NCI-H1417 treated with DMSO at 0.1 percent for 48 hours (cell line): Measurements from ENCODE around the gene THUMPD3.
A peak's percentile ranks its signal among the peaks of the same experiment; 100 is the strongest.

ENCODE experiments used
- DNase-seq: peaks from one replicate; lab custom pipeline; 2025; lab: John Stamatoyannopoulos, UW

THUMPD3 gene

DNA sequence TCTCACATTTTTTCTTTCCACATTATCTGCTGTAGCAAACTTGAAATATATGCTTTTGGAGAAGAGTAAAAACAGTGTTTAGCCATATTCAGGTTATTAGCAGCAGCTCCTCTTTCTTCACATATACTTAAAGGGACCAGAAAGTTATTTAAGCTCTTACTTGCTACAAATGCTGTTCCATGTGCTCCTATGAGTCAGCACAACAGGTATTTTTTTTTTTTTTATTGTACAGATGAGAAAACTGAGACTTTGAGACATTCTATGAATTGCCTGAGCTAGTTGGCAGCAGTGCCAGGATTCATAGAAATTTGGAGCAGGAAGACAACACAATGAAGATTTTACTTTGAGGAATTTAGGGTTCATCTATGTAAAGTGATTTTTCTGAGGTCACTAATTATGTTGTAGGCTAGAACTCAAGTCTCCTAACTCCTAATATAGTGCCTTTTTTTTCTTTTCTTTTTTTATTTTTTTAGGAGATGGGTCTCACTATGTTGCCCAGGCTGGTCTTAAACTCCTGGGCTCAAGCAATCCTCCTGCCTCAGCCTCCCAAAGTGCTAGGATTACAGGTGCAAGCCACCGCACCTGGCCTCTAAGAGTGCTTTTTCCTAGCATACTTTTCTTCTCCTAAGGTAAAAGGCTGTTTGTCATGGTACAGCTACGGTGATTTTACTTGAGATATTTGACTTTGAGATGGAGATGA, 58.1 kb downstream of the THUMPD3 start:
- DNase-seq = no peak

DNA sequence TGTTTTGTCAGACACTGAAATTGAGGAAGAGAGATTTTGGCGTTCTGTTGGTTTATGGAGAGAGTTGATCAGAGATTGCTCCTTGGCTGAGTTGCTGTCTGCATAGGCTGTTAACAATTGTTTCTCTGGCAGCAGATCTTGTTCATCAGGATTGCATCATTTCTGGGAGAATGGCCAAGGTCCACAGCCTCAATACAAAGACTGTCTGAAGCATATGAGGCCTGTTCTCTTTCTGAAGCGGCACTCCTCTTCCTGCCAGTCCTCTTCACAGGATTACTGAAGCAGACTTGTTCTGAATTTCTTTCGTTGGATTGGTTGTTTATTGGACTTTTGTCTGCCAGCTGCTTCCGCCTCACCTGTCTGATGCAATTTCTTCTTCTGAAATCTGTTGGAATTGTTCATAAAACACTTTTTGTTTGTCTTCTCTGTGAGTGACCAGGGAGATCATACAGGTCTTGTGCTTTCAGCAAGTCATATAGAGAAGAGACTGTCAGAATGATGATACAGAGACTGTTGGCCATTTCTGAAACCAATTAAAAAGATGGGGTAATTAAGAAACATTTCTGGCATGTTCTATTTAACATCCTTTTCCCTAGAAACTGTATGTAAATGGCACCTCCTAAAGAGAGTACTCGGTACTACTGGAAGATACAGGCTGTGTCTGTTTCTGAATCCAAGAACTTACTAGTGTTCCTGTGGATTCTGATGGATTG, 60.0 kb downstream of the THUMPD3 start:
- peak; percentile 44 for DNase-seq

DNA sequence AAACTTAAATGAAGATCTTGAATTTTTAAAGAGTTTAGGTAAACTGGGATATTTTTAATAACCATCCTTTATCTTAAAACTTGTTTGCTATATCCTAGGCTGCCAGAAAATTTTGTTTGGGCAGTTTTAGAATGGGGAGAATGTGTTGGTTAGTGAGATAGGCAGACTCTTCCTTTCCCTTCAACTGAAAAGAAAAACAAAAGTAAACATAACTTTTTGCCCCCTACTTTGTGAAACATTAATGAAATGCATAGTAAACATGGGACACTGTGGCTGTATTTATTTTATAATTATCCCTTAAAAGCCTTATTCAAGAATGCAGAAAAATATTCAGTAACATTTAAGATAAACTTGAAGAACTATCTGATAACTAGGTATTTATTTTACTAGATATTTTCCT, 65.6 kb downstream of the THUMPD3 start:
- no peak for DNase-seq

DNA sequence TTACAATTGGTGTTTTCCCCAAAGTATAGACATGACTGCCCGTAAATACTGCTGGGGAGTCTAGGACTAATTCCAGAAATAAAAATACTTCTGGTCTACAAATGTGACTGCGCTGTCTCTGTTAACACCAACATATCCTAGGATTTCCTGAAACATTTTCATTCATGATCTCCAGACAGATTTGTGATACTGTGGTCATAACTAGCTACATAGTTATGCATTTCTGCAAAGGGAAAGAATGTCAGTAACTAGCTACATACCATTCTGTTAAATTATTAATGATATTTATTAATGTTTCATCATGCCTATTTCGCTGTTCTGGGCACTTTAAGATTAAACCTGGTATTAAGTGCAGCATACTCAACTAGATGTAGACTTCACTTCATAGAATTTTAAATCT, 67.9 kb downstream of the THUMPD3 start:
- no peak for DNase-seq

DNA sequence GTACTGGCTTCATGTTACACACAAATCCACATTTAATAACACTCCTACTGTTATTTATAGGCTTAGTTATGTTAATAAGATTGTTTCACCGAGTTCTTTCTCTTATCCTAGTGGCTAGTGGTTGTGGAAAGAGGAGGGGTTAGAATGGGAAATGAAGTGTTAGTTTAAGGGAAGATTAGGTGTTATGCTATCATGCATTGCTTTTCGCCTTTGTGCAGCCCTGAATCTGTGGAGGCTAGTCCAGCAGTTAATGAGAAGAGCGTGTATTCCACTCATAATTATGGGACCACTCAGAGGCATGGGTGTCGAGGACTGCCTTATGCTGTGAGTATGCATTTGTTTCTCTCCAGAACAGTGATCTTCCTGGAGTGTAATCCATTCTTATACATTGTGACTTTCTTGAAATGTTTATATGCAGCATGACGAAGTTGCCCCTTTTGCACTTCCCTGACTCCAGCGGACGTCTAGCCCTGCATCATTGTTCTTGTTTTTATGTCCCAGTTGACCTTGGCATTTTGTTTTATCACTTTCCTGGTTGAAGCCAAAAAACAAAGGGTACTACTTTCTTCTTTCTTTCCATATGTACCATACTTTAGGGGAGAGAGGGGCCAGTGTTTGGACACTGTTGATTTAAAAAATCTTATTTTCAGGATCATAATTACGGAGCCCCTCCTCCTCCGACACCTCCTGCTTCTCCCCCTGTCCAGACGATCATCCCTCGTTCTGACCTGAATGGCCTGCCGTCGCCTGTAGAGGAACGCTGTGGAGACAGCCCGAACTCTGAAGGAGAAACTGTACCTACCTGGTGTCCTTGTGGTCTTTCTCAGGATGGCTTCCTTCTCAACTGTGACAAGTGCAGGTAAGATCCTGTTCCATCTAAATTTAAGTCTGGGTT, 71.0 kb downstream of the THUMPD3 start:
- DNase-seq = no peak

DNA sequence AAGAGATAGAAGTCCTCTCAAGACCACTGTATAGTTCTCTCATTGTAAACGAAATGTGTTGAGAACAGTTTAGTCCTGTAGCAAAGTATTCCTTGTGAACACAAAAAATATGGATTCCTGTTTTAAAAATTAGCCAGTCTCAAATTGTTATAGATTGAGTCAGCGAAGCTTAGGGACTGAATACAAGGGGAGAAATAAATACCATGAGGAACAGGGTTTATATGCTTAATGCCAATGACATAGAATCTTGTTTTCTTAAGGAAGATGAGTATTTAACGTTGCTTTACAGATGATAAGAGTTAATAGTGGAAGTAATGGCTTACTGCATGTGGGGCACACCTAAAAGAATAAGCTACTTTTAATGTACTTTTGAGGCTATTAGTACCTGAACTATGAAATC, 72.5 kb downstream of the THUMPD3 start:
- DNase-seq = no peak
